ENCODE data around the gene ALDH3A1. TPM values are rescaled to one million over a fixed set of nuclear protein-coding genes. Genes with fewer than 3 reads are reported as not detected.

The ALDH3A1 gene
- total and polyA plus RNA-seq, 9 of the 15 experiments (the other 6 are each of a cell fraction or from before 2014, with no cell fraction given), result not detected

DNA sequence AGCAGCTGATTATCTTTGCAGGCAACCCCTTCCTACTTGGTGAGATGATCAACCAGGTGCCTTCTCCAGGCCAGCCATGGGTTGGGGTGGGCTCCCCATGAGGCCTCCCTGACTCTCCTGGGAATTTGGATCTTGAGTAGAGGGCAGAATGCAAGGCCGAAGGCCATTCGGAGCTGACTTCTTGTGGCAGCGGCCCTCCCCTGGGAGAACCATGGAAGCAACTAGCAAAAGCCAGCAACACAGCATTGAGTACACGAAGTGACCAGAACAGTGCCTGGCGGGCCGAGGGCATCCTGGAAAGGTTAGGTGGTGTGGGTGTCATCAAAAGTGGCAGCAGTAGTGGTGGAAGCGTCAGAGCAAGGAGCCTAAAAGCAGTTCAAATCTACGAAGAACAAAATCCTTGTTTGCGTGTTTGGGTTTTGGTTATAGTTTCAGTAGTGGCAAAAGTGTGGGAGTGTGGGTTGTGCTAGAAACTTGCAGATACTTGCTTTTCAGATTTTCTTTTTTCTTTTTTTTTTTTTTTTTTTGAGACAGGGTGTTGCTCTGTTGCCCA lies 2.0 kb upstream of the ALDH3A1 start:
- Histone ChIP-seq H3K36me3 (ENCODE audit: control insufficient read depth, insufficient read depth, low read length) (no peaks in the 10 kb centered on the region), H3K27me3 (ENCODE audit: control insufficient read depth in 2 of 2, insufficient read depth in 2 of 2, low read length in 2 of 2) (peaks cover 11 to 58% of the 10 kb centered on the region in 2 experiments; a peak in 4 of 5 replicates), H3K4me3 (no peak overlapping the region), H3K9me1 (ENCODE audit: control insufficient read depth, insufficient read depth, low read length) (no peaks in the 10 kb centered on the region), H3K79me2 (ENCODE audit: control insufficient read depth, insufficient read depth, low read length) (no peaks in the 10 kb centered on the region), H2AFZ (ENCODE audit: low read depth, low read length) (no peak overlapping the region), H3K9ac (ENCODE audit: insufficient read depth in 1 of 2, low read depth in 2 of 2, low read length in 2 of 2) (no peak overlapping the region), H4K20me1 (replicated peaks; ENCODE audit: control insufficient read depth, insufficient read depth, low read length) (no peaks in the 10 kb centered on the region), H3K4me1 (replicated peaks in 1 of 2; ENCODE audit: control insufficient read depth in 2 of 2, insufficient read depth in 2 of 2, low read length in 2 of 2) (peaks cover 0 to 2% of the 10 kb centered on the region in 2 experiments; a peak in 1 of 5 replicates), H3K27ac (ENCODE audit: extremely low read depth, low read depth, low read length) (no peak overlapping the region), H3K4me2 (ENCODE audit: insufficient read depth, low read length) (no peak overlapping the region), H3K9me3 (replicated peaks; ENCODE audit: control insufficient read depth, insufficient read depth, low read depth, low read length) (no peaks in the 10 kb centered on the region)
- FAIRE-seq (no peak), DNase-seq (ENCODE audit: extremely low read depth in 1 of 4, low spot score in 3 of 4) (no peak), ATAC-seq (no peak)
- CTCF ChIA-PET (ENCODE audit: low intra/inter-chr PET ratio), result no interaction called here
- POLR2A ChIA-PET, result interaction anchor here (0.9 kb wide), 1 partner anchor 11 kb away, joined by 4 read pairs; no protein-coding TSS in a partner anchor
- no peak for TF ChIP-seq HOXB6 (CRISPR knock-in tag; IDR thresholded peaks at IDR 0.05; ENCODE audit: borderline replicate concordance)
- no peak for TF ChIP-seq ELF4 (CRISPR knock-in tag; IDR thresholded peaks at IDR 0.05)
- no peak for TF ChIP-seq ZSCAN32 (CRISPR knock-in tag; IDR thresholded peaks at IDR 0.05)
- TF ChIP-seq PTRF (tag; IDR thresholded peaks at IDR 0.05), result no peak
- TF ChIP-seq ARNT (IDR thresholded peaks at IDR 0.05), result no peak
- no peak for TF ChIP-seq KDM2B (CRISPR knock-in tag; IDR thresholded peaks at IDR 0.05)
- TF ChIP-seq, protein P1, sequence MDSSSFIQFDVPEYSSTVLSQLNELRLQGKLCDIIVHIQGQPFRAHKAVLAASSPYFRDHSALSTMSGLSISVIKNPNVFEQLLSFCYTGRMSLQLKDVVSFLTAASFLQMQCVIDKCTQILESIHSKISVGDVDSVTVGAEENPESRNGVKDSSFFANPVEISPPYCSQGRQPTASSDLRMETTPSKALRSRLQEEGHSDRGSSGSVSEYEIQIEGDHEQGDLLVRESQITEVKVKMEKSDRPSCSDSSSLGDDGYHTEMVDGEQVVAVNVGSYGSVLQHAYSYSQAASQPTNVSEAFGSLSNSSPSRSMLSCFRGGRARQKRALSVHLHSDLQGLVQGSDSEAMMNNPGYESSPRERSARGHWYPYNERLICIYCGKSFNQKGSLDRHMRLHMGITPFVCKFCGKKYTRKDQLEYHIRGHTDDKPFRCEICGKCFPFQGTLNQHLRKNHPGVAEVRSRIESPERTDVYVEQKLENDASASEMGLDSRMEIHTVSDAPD (CRISPR knock-in tag; IDR thresholded peaks at IDR 0.05), result no peak
- no peak for TF ChIP-seq GABPA (tag; conservative IDR thresholded peaks at IDR 0.05; ENCODE audit: low read depth)
- TF ChIP-seq YY1 (IDR thresholded peaks at IDR 0.05; ENCODE audit: borderline replicate concordance in 1 of 3, control insufficient read depth in 1 of 3, extremely low read depth in 1 of 3, insufficient read depth in 3 of 3, insufficient read length in 1 of 3, insufficient replicate concordance in 2 of 3, low read depth in 1 of 3, low read length in 2 of 3), result no peak
- TF ChIP-seq, protein P2, sequence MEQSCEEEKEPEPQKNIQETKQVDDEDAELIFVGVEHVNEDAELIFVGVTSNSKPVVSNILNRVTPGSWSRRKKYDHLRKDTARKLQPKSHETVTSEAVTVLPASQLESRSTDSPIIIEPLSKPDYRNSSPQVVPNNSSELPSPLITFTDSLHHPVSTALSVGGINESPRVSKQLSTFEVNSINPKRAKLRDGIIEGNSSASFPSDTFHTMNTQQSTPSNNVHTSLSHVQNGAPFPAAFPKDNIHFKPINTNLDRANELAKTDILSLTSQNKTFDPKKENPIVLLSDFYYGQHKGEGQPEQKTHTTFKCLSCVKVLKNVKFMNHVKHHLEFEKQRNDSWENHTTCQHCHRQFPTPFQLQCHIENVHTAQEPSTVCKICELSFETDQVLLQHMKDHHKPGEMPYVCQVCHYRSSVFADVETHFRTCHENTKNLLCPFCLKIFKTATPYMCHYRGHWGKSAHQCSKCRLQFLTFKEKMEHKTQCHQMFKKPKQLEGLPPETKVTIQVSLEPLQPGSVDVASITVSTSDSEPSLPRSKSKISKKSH (CRISPR knock-in tag; IDR thresholded peaks at IDR 0.05), result no peak
- TF ChIP-seq E2F3 (CRISPR knock-in tag; IDR thresholded peaks at IDR 0.05), result no peak
- no peak for TF ChIP-seq CHCHD3 (CRISPR knock-in tag; IDR thresholded peaks at IDR 0.05)
- no peak for TF ChIP-seq KDM1A (IDR thresholded peaks at IDR 0.05)
- TF ChIP-seq ZNF507 (tag; conservative IDR thresholded peaks at IDR 0.05), result no peak
- TF ChIP-seq, protein P3, sequence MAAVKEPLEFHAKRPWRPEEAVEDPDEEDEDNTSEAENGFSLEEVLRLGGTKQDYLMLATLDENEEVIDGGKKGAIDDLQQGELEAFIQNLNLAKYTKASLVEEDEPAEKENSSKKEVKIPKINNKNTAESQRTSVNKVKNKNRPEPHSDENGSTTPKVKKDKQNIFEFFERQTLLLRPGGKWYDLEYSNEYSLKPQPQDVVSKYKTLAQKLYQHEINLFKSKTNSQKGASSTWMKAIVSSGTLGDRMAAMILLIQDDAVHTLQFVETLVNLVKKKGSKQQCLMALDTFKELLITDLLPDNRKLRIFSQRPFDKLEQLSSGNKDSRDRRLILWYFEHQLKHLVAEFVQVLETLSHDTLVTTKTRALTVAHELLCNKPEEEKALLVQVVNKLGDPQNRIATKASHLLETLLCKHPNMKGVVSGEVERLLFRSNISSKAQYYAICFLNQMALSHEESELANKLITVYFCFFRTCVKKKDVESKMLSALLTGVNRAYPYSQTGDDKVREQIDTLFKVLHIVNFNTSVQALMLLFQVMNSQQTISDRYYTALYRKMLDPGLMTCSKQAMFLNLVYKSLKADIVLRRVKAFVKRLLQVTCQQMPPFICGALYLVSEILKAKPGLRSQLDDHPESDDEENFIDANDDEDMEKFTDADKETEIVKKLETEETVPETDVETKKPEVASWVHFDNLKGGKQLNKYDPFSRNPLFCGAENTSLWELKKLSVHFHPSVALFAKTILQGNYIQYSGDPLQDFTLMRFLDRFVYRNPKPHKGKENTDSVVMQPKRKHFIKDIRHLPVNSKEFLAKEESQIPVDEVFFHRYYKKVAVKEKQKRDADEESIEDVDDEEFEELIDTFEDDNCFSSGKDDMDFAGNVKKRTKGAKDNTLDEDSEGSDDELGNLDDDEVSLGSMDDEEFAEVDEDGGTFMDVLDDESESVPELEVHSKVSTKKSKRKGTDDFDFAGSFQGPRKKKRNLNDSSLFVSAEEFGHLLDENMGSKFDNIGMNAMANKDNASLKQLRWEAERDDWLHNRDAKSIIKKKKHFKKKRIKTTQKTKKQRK (IDR thresholded peaks at IDR 0.05; ENCODE audit: borderline replicate concordance, low read depth, low read length), result no peak
- TF ChIP-seq NCOA4 (IDR thresholded peaks at IDR 0.05; ENCODE audit: partially characterized antibody), result no peak
- no TSS peak for BruUV-seq (replicated peaks)
- intact Hi-C loops (cut with micrococcal nuclease), result no loop called here
- WGBS (ENCODE audit: insufficient coverage, low coverage, missing lambda C conversion rate), result 2% methylated on average over 7 of the region's 9 CpGs
- in situ Hi-C loops (cut with MboI), result no loop called here

All from K562 (cell line).